Measurements from ENCODE around the gene RBL2.
A peak's percentile ranks its signal among the peaks of the same experiment; 100 is the strongest.

Gene RBL2

GRCh38 chr16:53484542-53484941 lies 50.3 kb downstream of the RBL2 start:
- peaks cover 12 to 21% of the 10 kb centered on the region in 2 donors for H3K9me3 Mint-ChIP-seq
- H3K27ac Mint-ChIP-seq, result no peak overlapping the region
- H3K4me3 Mint-ChIP-seq, result no peak overlapping the region
- no peaks in the 10 kb centered on the region for H3K27me3 Mint-ChIP-seq
- DNase-seq (no peak), ATAC-seq (no peak)
- peaks cover 9% of the 10 kb centered on the region for H3K4me1 Mint-ChIP-seq

GRCh38 chr16:53486230-53486629 lies 52.0 kb downstream of the RBL2 start:
- DNase-seq (no peak), ATAC-seq (no peak)
- Mint-ChIP-seq H3K4me3 (no peak overlapping the region), H3K9me3 (peaks cover 12 to 21% of the 10 kb centered on the region in 2 donors), H3K4me1 (peaks cover 23% of the 10 kb centered on the region), H3K27me3 (no peaks in the 10 kb centered on the region), H3K27ac (peak overlapping the region in 1 of 2 donors; percentile 71)

GRCh38 chr16:53489755-53490154 lies 55.5 kb downstream of the RBL2 start:
- Mint-ChIP-seq H3K4me3 (no peak overlapping the region), H3K27me3 (no peaks in the 10 kb centered on the region), H3K27ac (no peak overlapping the region), H3K9me3 (peaks cover 5 to 13% of the 10 kb centered on the region in 2 donors), H3K4me1 (peaks cover 22% of the 10 kb centered on the region)
- no peak for DNase-seq
- no peak for ATAC-seq

- DNase-seq, result no peak
- Mint-ChIP-seq H3K27ac (peak overlapping the region; percentile 74 to 75), H3K4me3 (no peak overlapping the region), H3K4me1 (peaks cover 41% of the 10 kb centered on the region), H3K9me3 (no peaks in the 10 kb centered on the region), H3K27me3 (no peaks in the 10 kb centered on the region)
- ATAC-seq, result no peak
These were observed 58.2 kb downstream of the RBL2 start for GRCh38 chr16:53492503-53492902.

GRCh38 chr16:53494636-53495035 lies 60.4 kb downstream of the RBL2 start:
- ATAC-seq (no peak), DNase-seq (no peak)
- H3K4me1 Mint-ChIP-seq, result peaks cover 56% of the 10 kb centered on the region
- H3K4me3 Mint-ChIP-seq, result no peak overlapping the region
- H3K9me3 Mint-ChIP-seq, result no peaks in the 10 kb centered on the region
- no peaks in the 10 kb centered on the region for H3K27me3 Mint-ChIP-seq
- peak overlapping the region in 1 of 2 donors; percentile 84 for H3K27ac Mint-ChIP-seq

DNA sequence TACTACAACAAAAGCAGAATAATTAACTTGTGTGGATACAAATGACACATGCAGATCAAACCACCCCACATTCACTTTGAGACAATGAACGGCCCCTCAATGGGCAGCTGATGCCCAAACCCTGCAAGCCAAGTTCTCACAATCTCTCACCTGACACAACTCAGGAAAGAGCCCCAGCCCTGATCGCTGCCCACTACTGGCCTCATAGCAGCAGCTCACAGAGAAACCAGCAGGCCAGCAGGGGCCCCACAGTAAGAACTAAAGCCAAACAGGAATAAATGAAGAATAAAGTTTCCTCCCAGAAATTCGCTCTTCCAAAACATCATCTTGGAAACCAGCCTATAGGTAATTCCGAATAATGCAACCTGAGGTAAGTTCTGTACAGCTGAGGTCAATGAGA lies 61.1 kb downstream of the RBL2 start:
- Mint-ChIP-seq H3K4me3 (no peak overlapping the region), H3K27ac (peak overlapping the region; percentile 77 to 84), H3K9me3 (no peaks in the 10 kb centered on the region), H3K27me3 (no peaks in the 10 kb centered on the region), H3K4me1 (peaks cover 56% of the 10 kb centered on the region)
- DNase-seq (no peak), ATAC-seq (no peak)

- peak overlapping the region; percentile 21 to 67 for H3K4me3 Mint-ChIP-seq
- H3K27me3 Mint-ChIP-seq, result no peaks in the 10 kb centered on the region
- ATAC-seq (peak; percentile 2), DNase-seq (no peak)
- H3K9me3 Mint-ChIP-seq, result no peaks in the 10 kb centered on the region
- peak overlapping the region; percentile 6 to 85 for H3K27ac Mint-ChIP-seq
- peaks cover 60% of the 10 kb centered on the region for H3K4me1 Mint-ChIP-seq
These were observed 64.7 kb downstream of the RBL2 start for GRCh38 chr16:53498984-53499383.

GRCh38 chr16:53501216-53501859 lies 67.1 kb downstream of the RBL2 start:
- Mint-ChIP-seq H3K4me3 (peak overlapping the region; percentile 93 to 99), H3K9me3 (no peaks in the 10 kb centered on the region), H3K4me1 (peaks cover 63% of the 10 kb centered on the region), H3K27me3 (no peaks in the 10 kb centered on the region), H3K27ac (peak overlapping the region; percentile 97)
- no peak for ATAC-seq
- DNase-seq, result no peak

- peaks cover 62% of the 10 kb centered on the region for H3K4me1 Mint-ChIP-seq
- H3K27me3 Mint-ChIP-seq, result no peaks in the 10 kb centered on the region
- DNase-seq (peak; percentile 46 to 80), ATAC-seq (peak; percentile 48)
- H3K27ac Mint-ChIP-seq, result peak within 1 kb of the TSS; percentile 97 to 98
- H3K4me3 Mint-ChIP-seq, result peak within 1 kb of the TSS; percentile 93 to 99
- no peaks in the 10 kb centered on the region for H3K9me3 Mint-ChIP-seq
These were observed 68.3 kb downstream of the RBL2 start, which contains the start of gene AKTIP for GRCh38 chr16:53502331-53503269. TSS of gene AKTIP (minus strand) at chr16:53503209. CDS start at chr16:53500259, 2,950 bp downstream.

- H3K4me1 Mint-ChIP-seq, result peaks cover 54% of the 10 kb centered on the region
- DNase-seq, result peak; percentile 99 to 100
- peak overlapping the region; percentile 96 to 98 for H3K27ac Mint-ChIP-seq
- peak overlapping the region; percentile 93 to 95 for H3K4me3 Mint-ChIP-seq
- peak; percentile 93 for ATAC-seq
- H3K9me3 Mint-ChIP-seq, result no peaks in the 10 kb centered on the region
- no peaks in the 10 kb centered on the region for H3K27me3 Mint-ChIP-seq
These were observed 69.1 kb downstream of the RBL2 start for GRCh38 chr16:53503270-53503923.

DNA sequence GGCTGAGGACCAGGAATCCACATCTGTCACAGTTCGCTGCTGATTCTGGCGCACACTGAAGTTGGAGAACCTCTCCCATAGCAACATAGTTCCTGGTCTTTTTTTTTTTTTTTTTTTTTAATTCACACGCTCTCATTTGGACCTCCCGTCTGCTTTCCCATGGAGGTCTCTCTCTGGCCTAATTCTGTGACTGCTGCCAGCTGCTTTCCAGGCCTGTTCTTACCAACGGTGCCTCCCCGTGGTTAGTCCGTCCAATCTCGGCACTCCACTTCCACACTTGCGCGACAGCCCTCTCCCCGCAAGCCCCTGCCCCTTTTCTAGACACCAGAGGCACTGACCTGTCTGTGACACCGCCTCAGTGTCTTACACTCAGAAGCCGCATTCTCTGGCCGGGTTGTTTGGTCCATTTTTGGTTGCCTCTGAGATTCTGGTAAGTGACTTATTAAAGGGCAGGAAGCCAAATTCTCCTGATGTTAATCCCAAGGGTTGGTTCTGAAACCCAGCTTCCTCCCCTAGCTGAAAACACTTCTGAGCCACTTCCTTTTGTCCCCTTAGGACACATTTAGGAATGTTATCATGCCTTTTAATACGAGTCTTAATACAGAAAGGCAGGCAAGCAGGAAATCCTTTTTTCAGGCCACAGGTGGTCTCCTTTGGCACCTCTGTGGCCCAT lies 69.9 kb downstream of the RBL2 start:
- DNase-seq, result peak in 1 of 2 donors; percentile 40

DNA sequence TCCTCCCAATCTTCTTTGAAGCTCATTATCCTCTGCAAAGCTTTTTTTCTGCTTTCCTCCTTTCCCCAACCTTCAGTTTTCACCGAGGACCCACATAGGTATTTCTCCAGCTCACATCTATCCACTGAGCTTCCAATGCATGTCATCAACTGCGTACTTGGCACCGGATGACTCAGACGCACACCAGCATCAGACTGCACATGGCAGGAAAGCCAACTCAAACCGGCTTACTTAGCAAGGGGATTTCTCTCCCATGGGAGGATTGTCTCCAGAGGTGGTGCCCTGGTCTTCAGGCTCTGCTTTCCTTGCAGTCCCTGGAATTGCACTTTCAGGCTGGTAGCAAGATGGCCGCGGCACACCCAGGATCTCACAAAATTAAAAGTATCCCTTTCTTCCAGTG lies 70.4 kb downstream of the RBL2 start:
- no peak for DNase-seq
- H3K27ac Mint-ChIP-seq, result peak overlapping the region in 1 of 2 donors; percentile 93

More for the DNA sequence above, 69.9 kb downstream of the RBL2 start:
- Mint-ChIP-seq H3K27ac (peak overlapping the region; percentile 84 to 93), H3K4me1 (peaks cover 47% of the 10 kb centered on the region), H3K4me3 (peak overlapping the region; percentile 93 to 95), H3K27me3 (no peaks in the 10 kb centered on the region), H3K9me3 (no peaks in the 10 kb centered on the region)
- no peak for ATAC-seq

GRCh38 chr16:53506254-53506653 lies 72.0 kb downstream of the RBL2 start:
- DNase-seq (no peak), ATAC-seq (no peak)
- H3K27ac Mint-ChIP-seq, result no peak overlapping the region
- H3K4me3 Mint-ChIP-seq, result no peak overlapping the region
- H3K9me3 Mint-ChIP-seq, result no peaks in the 10 kb centered on the region
- H3K27me3 Mint-ChIP-seq, result peaks cover 7% of the 10 kb centered on the region
- H3K4me1 Mint-ChIP-seq, result peaks cover 51% of the 10 kb centered on the region

More for the DNA sequence above, 70.4 kb downstream of the RBL2 start:
- H3K9me3 Mint-ChIP-seq, result no peaks in the 10 kb centered on the region
- H3K27me3 Mint-ChIP-seq, result no peaks in the 10 kb centered on the region
- peak overlapping the region; percentile 93 to 95 for H3K4me3 Mint-ChIP-seq
- peaks cover 51% of the 10 kb centered on the region for H3K4me1 Mint-ChIP-seq
- ATAC-seq, result no peak

DNA sequence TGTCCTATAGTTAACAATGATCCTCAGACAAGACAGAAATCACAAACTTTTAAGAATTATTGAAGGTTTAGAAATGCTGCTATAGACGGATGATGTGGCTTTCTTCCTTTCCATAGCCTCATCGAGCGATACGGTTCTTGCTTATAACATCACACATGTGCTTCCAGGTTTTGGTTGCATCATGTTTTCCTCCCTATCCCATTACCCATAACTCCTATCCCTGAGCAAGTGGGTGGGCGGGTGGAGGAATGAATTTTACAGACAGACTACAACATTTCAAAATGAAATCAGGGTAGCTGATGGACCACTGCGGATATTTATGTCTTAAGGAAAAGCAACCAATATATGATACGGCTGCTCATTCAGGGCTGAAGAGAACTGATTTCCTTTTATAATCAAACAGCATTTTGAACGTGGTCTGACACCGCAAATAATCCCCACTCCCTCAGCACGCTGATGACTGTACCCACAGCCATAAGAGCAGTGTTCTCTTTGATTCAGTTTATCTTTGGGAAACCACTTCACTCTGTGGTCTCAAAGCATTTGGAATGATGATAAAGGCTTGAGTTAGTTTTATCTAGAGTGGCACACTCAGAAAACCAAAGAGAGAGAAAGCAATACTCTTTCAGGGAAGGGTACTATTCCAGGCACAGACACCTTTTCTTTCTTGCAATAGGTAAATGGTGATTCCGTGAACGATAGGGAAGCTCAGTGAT lies 73.4 kb downstream of the RBL2 start:
- H3K4me3 Mint-ChIP-seq, result no peak overlapping the region
- peaks cover 45% of the 10 kb centered on the region for H3K4me1 Mint-ChIP-seq

More for the DNA sequence above, 73.4 kb downstream of the RBL2 start:
- H3K27ac Mint-ChIP-seq, result no peak overlapping the region
- peaks cover 0 to 1% of the 10 kb centered on the region in 2 donors for H3K9me3 Mint-ChIP-seq
- DNase-seq (no peak), ATAC-seq (no peak)
- peaks cover 20% of the 10 kb centered on the region for H3K27me3 Mint-ChIP-seq

All from stimulated activated naive CD8-positive, alpha-beta T cell treated with anti-CD3 and anti-CD28 coated beads, Interleukin-15, amount 100 ng/mL, for 72 hours (primary cell).